G401 (cell line): ENCODE results near the gene SCRN2. TPM values are rescaled to one million over a fixed set of nuclear protein-coding genes. Genes with fewer than 3 reads are reported as not detected.

ENCODE experiments used
- DNase-seq: peaks from one replicate; pipeline ENCODE4 v3.0.0-alpha.2; 2015; ENCODE audit warnings: low spot score
- in situ Hi-C: cut with HindIII; loops from 2 replicates; pipeline ENCODE4 v1.10.0; 2016; ENCODE audit warnings: low sequenced_read_pairs, mixed read lengths
- total RNA-seq: library from RNA; depleted of rRNA; stranded (reverse); fragments of >200 nt; shearing (Covaris generic); gene quantifications from 2 replicates; pipeline ENCODE4 v1.2.3, GENCODE V29; 2014

The SCRN2 gene
- total RNA-seq, 1 experiment from 2014 or later: 68.4 TPM

DNA sequence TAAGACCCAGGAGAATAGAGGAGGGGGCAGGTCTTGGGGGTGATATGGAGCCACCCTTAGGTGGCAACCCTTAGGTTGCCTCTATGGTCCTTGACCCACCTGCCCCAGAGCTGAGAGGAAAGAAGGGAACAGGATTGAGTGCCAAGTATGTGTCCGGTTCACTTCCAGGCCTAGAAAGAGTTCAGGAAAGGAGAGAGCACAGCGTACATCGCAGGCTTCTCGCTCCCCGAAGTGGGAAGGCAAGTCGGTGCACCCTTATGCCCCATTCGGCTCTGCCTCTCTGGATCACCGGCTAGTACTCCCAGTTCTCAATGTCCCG lies 9.3 kb upstream of the SCRN2 start:
- DNase-seq: peak; percentile 25
- in situ Hi-C loops: no loop called here

DNA sequence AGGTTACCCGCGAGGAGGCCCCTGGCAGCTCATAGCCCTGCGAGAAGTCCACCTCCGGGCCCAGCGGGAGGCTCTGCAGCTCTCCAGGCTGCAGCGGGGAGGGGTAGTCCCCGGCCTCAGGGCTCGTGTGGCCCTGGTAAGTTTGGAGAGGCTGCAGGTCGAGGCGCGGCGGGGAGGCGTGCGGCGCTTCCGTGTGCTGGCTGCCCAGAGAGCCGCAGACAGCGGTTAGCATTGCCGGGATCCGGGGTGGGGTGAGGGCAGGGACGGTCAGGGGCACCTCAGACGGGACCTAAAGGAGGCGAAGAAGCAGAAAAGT lies 7.1 kb upstream of the SCRN2 start:
- DNase-seq: no peak
- in situ Hi-C loops: no loop called here

GRCh38 chr17:47847341-47848197 lies 6.5 kb upstream of the SCRN2 start:
- in situ Hi-C loops: no loop called here
- DNase-seq: no peak

GRCh38 chr17:47846716-47847340 lies 5.8 kb upstream of the SCRN2 start:
- no peak for DNase-seq
- in situ Hi-C loops: no loop called here

DNA sequence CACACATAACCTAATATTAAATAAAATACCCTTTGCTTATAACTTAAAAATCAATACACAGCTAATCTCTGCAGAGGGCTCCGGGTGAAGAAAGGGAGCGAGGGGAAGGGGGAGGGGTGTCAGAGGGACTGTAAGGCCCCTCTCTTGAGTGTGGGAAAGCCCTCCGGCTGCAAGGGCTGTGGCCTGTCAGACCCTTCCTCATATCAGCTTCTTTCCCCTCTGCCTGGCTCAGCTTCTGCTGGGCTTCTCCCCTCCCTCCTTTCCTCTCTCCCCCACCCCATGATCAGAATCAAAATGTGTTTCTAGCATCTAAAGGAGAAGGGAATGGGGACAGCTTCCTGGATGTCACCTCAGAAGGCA lies 4.6 kb upstream of the SCRN2 start:
- DNase-seq: no peak
- in situ Hi-C loops: no loop called here

DNA sequence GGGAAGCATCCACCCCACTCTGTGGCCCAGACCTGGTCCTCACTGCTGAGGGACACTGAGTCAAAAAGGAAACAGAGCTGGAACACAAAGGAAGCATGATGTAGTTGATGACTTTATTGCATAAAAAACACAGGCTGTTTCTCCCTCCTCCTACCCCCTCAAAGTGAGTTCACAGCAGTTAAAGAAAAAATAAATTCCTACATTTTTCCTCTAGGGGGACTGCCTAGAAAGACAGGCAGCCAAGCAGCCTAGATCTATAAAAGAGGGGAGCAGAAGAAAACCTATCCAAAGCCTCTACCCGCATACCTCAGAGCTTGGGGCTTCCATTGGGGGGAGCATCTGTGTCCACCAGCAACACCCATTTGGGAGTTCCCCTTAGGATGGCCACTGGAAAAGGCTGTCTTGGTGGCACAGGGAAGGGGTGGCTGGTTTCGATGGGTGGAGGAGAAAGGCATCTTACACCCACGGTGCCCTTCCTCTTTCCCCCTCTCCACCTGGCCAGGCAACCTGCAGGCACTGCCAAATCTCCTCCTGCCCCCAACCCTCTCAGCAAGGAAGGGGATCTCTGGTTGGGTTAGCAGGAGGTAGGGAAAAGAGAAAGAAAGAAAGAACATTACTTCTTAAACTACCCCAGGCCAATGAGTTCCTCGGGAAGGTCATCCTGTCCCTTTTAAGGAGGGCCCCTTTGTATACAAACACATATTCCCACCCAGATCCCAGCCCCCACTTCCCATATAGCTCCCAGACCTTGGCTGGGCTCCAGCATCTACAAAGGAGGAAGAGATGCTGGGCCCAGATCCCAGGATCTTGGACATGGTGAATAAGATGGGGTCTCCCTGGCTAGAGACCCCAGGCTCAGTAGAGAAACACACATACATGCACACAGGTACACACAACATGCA lies 4.0 kb upstream of the SCRN2 start:
- in situ Hi-C loops: no loop called here
- no peak for DNase-seq

DNA sequence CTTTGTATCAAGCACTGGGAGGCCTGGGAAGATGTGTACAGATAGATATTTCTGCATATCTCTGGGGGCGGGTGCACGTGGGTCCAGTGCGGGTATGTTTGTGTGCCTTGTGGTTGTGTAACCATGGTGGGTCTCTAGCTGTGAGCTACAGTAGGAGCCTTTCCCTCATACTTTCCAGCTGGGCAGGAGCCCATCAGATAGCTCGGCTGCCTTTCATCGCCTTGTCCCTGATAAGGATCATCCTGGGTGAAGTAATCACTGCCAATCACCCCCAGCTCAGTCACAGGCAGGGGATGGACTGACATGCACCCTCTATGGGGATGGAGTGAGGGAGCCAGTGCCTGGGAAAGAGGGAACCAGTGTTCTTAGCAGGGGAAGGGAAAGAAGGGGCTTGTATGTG lies 3.2 kb upstream of the SCRN2 start:
- no peak for DNase-seq
- in situ Hi-C loops: no loop called here

GRCh38 chr17:47843391-47843730 lies 2.3 kb upstream of the SCRN2 start:
- in situ Hi-C loops: no loop called here

GRCh38 chr17:47841488-47842291 lies 617 bp upstream of the SCRN2 start:
- in situ Hi-C loops: no loop called here

More at GRCh38 chr17:47843391-47843730, 2.3 kb upstream of the SCRN2 start:
- no peak for DNase-seq

GRCh38 chr17:47840001-47840741 lies 902 bp downstream of the SCRN2 start:
- DNase-seq: peak; percentile 52

More at GRCh38 chr17:47841488-47842291, 617 bp upstream of the SCRN2 start:
- DNase-seq: no peak

GRCh38 chr17:47839071-47839470 lies 2.0 kb downstream of the SCRN2 start:
- in situ Hi-C loops: no loop called here
- no peak for DNase-seq

More at GRCh38 chr17:47840001-47840741, 902 bp downstream of the SCRN2 start:
- in situ Hi-C loops: no loop called here

DNA sequence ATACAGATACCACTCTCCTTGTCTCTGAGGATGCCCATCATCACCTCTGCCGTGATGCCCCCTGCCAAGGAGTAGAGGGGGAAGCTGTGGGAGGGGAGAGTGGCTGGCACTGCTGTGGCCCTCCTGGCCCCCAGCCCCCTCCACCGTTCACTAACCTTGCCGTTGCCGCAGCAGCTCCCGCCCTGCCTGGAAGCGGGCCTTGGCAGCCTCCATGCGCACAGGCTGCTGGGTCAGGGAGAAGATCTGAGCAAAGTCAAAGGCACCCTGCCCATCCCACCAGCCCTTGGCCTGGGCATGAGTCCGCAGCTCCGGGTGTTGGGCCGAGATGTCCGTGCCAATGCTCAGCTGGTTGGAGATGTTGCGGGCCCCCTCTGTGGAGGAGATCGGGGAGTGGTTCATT lies 2.4 kb downstream of the SCRN2 start:
- DNase-seq: no peak
- in situ Hi-C loops: no loop called here

DNA sequence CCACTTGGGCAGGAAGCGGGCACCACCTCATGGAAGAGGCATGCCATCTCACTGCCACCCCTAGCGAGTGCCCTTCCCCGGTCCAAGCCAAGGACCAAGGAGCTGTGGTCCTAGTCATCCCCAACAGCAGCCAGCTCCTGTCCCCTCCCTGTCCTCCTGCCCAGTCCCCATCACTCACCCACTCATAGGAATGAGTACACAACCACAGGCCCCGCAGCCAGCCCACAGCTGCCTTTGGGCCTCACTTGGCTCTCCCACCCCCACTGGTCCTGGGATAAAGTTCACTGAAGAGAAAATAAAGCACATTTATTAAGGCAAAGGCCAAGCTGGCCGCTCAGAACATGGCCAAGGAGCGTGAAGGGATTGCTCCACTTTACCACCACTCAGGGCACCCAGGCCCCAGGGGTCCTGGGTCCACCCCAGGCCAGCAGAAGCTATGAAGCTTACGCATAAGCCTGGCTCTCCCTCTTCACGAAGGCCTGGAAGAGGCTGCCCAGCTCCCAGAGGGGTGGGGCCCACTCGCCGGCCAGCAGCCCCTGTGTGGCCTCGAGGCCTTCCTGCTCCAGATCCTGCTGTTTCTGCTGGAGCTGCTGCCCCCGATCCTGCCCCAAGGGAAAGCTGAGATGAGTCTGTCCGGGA lies 3.6 kb downstream of the SCRN2 start:
- in situ Hi-C loops: no loop called here
- DNase-seq: no peak

- no peak for DNase-seq
- in situ Hi-C loops: no loop called here
These were observed 4.5 kb downstream of the SCRN2 start for GRCh38 chr17:47836601-47837000.

DNA sequence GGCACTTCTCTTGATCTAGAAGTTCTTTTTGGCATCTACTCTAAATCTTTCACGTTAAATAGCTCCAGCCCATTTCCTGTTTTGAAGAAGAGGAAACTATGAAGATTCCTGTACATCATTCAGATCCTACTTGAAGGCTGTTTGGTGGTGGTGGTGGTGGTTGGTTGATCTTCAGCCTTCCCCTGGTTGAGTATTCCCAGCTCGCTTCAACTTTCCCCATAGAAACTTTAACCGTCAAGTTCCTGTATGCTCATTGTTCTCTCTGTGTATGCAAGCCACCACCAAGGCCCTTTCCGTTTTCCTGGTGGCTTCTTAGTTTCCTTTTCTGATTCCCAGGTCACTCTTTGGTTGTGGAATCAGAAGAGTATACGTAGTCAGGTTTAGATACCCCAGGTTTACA lies 6.3 kb downstream of the SCRN2 start:
- no peak for DNase-seq
- in situ Hi-C loops: no loop called here

GRCh38 chr17:47831934-47832327 lies 9.1 kb downstream of the SCRN2 start:
- in situ Hi-C loops: no loop called here

DNA sequence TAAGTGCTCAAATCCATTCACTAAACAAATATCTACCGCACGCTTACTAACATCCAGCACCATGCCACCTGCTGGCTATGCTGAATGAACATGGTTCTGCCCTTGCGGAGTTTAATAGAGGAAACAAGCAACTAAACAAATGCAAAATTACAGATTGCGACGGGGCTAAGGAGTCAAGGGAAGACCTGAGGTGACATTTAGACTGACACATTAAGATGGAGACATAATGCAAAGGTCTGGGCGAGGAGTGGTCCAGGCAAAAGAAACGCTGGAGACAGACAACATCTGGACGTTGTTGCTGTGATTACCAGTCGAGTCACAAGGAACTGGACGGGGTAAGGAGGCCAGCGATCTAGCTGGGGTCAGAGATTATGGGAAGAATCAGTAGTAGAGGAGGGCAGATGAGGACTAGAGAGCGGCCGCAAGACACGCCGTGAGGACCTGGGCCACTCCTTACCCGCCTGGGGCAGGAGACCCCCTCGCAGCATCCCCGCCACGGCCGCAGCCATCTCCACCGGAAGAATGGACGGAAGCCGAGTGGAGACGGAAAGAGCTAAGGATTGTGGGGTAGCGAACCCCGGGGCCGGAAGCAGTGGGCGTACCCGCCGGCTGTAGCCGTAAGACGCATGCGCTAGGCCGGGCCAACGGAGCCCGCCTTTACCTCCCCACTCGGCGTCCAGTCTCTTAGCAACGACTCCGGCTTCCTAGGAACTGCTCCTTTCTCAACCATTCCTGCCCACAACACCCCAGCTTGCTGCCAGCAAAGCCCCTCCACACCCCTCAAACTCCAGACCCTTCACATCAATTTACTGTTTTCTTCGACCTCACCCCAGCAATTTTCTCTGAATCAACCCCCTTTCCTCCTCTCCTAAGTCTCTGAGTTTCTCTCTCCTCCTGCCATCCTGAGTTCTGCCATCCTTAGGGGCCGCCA lies 9.8 kb downstream of the SCRN2 start, which contains the start of the genes LRRC46 and MRPL10:
LRRC46 (plus strand) TSS at position 668 of the 931 bp plus-strand sequence. CDS start 320 bp downstream, outside the sequence.
MRPL10 (minus strand) TSS at position 539 of the 931 bp plus-strand sequence; CDS start at position 509, 30 bp downstream.
- in situ Hi-C loops: no loop called here
- DNase-seq: peak; percentile 91

More at GRCh38 chr17:47831934-47832327, 9.1 kb downstream of the SCRN2 start:
- no peak for DNase-seq
